Type B pancreatic cell (in vitro differentiated cells): Measurements from ENCODE around the gene PTPRT. TPM values are rescaled to one million over a fixed set of nuclear protein-coding genes. Genes with fewer than 3 reads are reported as not detected.

ENCODE experiments used
- DNase-seq: peaks from one replicate; pipeline ENCODE4 v3.0.0; 2021; ENCODE audit warnings: mixed read lengths; ENCODE audit not compliant: unreplicated experiment; ENCODE audit errors: extremely low spot score
- H3K27ac Mint-ChIP-seq: 2 replicates; pipeline ENCODE4 v1.8.0; 2021; ENCODE audit warnings: mild to moderate bottlenecking, mixed read lengths
- H3K27me3 Mint-ChIP-seq: 2 replicates; pipeline ENCODE4 v1.8.0; 2021; ENCODE audit warnings: mixed read lengths
- H3K36me3 Mint-ChIP-seq: 2 replicates; pipeline ENCODE4 v1.8.0; 2021; ENCODE audit warnings: mixed read lengths
- H3K4me1 Mint-ChIP-seq: one replicate; pipeline ENCODE4 v1.8.0; 2021; ENCODE audit warnings: mixed read lengths; ENCODE audit not compliant: unreplicated experiment
- H3K4me3 Mint-ChIP-seq: 2 replicates; pipeline ENCODE4 v1.8.0; 2021; ENCODE audit warnings: mild to moderate bottlenecking, mixed read lengths
- H3K9me3 Mint-ChIP-seq: 2 replicates; pipeline ENCODE4 v1.8.0; 2021; ENCODE audit warnings: mixed read lengths
- total RNA-seq: library from RNA; stranded (reverse); gene quantifications from 2 replicates; pipeline ENCODE4 v1.2.1, GENCODE V29; 2021; ENCODE audit warnings: low replicate concordance
- TF ChIP-seq, protein P1 (sequence below): fragments of 200-600 bp; sonication (generic); conservative IDR thresholded peaks from 2 replicates; pipeline ENCODE4 v1.5.0; 2021; ENCODE audit warnings: antibody characterized with exemption, mild to moderate bottlenecking

PTPRT gene
- total RNA-seq, 1 donor from 2014 or later: 7.0 TPM

DNA sequence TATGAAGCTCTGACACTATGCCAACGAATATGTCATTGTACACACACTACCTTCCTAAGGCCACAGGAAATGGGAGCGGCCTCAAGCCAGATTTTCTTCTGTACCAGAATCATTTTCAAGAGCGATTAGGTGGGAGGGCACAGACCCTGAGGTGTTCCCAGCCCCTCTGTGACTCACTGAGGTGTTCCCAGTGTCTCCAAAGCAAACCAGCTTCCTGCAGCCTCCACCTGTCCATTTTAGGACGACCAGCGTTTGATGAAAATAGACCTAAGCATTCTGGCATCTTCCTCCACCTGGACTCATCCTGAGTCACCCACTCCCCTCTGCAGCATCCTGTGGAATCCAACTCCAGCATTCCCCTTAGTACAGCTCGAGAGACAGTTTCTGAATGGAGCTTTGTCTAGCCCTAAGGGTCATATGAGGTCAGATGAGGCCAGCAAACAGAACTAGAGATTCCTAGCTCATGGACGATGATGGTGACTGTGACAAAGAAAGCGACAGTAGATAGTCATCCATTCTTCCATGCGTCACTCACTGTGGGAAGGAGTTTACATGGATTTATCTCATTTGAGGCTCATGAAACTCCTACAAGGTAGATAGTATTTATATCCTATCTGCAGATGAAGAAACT is 203.4 kb downstream of the PTPRT start:
- Mint-ChIP-seq H3K36me3 (no peaks in the 10 kb centered on the region), H3K27ac (no peak overlapping the region), H3K27me3 (peaks cover 3% of the 10 kb centered on the region), H3K4me1 (no peaks in the 10 kb centered on the region), H3K9me3 (no peaks in the 10 kb centered on the region), H3K4me3 (no peak overlapping the region)
- TF ChIP-seq, protein P1, sequence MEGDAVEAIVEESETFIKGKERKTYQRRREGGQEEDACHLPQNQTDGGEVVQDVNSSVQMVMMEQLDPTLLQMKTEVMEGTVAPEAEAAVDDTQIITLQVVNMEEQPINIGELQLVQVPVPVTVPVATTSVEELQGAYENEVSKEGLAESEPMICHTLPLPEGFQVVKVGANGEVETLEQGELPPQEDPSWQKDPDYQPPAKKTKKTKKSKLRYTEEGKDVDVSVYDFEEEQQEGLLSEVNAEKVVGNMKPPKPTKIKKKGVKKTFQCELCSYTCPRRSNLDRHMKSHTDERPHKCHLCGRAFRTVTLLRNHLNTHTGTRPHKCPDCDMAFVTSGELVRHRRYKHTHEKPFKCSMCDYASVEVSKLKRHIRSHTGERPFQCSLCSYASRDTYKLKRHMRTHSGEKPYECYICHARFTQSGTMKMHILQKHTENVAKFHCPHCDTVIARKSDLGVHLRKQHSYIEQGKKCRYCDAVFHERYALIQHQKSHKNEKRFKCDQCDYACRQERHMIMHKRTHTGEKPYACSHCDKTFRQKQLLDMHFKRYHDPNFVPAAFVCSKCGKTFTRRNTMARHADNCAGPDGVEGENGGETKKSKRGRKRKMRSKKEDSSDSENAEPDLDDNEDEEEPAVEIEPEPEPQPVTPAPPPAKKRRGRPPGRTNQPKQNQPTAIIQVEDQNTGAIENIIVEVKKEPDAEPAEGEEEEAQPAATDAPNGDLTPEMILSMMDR: no peak
- no peak for DNase-seq

DNA sequence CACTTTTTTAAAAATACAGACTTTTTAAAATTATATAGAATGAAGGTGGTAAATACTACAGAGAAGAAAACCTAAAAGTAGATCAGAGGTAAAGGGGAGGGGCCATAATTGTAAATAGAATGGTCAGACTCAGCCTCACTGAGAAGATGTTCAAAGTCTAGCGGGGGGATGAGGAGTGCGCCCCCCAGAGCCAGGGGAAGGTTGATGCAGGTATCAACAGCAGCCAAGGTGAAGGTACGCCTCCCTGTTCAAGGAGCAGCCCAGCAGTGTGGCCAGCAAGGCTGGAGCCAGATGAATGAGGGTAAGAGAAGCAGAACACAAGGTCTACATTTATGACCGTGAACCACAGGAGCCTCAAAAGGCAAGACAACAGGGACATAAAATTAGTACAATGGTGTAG is 204.1 kb downstream of the PTPRT start:
- no peaks in the 10 kb centered on the region for H3K36me3 Mint-ChIP-seq
- no peak overlapping the region for H3K4me3 Mint-ChIP-seq
- DNase-seq: no peak
- no peaks in the 10 kb centered on the region for H3K4me1 Mint-ChIP-seq
- TF ChIP-seq, protein P1: no peak
- H3K9me3 Mint-ChIP-seq: no peaks in the 10 kb centered on the region
- H3K27me3 Mint-ChIP-seq: peaks cover 4% of the 10 kb centered on the region
- H3K27ac Mint-ChIP-seq: no peak overlapping the region

DNA sequence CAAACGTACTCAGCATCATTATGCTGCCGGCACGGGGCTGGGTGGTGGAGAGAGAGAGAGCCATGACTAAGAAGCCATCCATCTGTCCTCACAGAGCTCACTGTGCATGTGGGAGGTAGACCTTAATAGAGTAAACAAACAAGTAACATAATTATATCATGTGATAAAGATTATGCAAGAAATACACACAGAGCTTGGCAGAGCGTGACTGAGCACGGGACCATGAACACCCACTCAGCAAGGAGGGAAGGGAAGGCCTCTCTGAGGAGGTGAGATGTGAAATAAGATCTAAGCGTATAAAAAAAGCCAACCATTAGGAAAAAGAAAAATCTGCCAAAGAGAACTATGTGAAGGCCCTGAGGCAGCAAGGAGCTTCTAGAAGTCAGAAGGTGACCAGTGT is 207.5 kb downstream of the PTPRT start:
- DNase-seq: no peak
- Mint-ChIP-seq H3K36me3 (no peaks in the 10 kb centered on the region), H3K27me3 (peaks cover 12% of the 10 kb centered on the region), H3K4me3 (no peak overlapping the region), H3K4me1 (no peaks in the 10 kb centered on the region), H3K27ac (no peak overlapping the region), H3K9me3 (no peaks in the 10 kb centered on the region)
- TF ChIP-seq, protein P1: no peak

DNA sequence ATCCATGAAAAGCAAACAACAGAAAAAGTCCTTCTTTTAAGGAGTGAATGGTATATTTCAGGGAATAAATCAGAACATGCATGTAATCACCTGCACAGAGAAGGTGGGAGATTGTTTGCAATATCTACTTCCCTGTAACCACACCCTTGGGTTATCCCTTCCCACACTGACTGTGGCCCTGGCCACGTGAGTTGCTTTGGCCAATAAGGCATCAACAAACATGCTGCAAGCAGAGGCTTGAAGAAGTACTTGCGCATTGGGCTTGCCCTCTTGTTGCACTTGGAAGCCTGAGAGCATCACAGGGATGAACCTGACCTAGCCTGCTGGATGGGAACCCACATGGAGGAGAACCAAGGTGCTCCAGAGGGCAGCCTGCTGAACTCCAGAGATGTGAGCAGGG is 208.5 kb downstream of the PTPRT start:
- Mint-ChIP-seq H3K4me3 (no peak overlapping the region), H3K36me3 (no peaks in the 10 kb centered on the region), H3K9me3 (no peaks in the 10 kb centered on the region), H3K4me1 (no peaks in the 10 kb centered on the region), H3K27ac (peak overlapping the region; percentile 43), H3K27me3 (peaks cover 12% of the 10 kb centered on the region)
- TF ChIP-seq, protein P1: no peak
- DNase-seq: no peak

DNA sequence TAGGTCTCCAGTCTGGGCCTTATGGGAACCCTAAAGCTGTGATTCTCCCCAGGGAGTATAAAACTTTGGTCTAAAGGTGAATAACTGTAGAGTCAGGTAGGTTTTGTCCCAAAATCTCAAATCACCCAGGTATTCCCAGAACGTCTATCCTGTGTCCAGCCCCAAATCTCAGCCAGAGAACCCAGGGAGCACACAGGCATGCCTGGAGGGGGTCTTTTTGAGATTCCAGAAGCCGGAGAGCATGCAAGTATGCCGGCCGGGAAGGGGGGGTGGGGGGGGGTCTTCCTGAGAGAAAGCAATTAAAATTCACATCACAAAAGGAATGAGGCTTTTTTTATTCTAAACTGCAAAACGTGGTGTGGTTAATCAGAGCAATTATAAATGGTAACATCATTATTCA is 210.0 kb downstream of the PTPRT start:
- no peak for DNase-seq
- no peak overlapping the region for H3K27ac Mint-ChIP-seq
- no peak overlapping the region for H3K4me3 Mint-ChIP-seq

More for the DNA sequence above, 210.0 kb downstream of the PTPRT start:
- TF ChIP-seq, protein P1: no peak
- no peaks in the 10 kb centered on the region for H3K4me1 Mint-ChIP-seq
- H3K27me3 Mint-ChIP-seq: peaks cover 12% of the 10 kb centered on the region
- H3K36me3 Mint-ChIP-seq: no peaks in the 10 kb centered on the region
- no peaks in the 10 kb centered on the region for H3K9me3 Mint-ChIP-seq
